Measurements from ENCODE around the gene NHEJ1. TPM values are rescaled to one million over a fixed set of nuclear protein-coding genes. Genes with fewer than 3 reads are reported as not detected.

NHEJ1 gene
- total RNA-seq, 1 experiment from 2014 or later = 16.7 TPM

GRCh38 chr2:219025637-219026585, 134.7 kb downstream of the NHEJ1 start:
- no peak for DNase-seq
- BruUV-seq (replicated peaks) = no TSS peak
- no peaks in the 10 kb centered on the region for H3K27me3 ChIP-seq (ENCODE audit: low read length)
- H3K36me3 ChIP-seq (ENCODE audit: low read depth, low read length) = no peaks in the 10 kb centered on the region
- ChIA-PET POLR2A (ENCODE audit: unreplicated experiment) (no interaction called here), CTCF (interaction anchor here (0.5 kb wide), 1 partner anchor 24 kb away, joined by 3 read pairs; no protein-coding TSS in a partner anchor)
- H3K4me3 ChIP-seq (ENCODE audit: low read length) = no peak overlapping the region
- intact Hi-C loops (cut with micrococcal nuclease) = loop anchor here (5.0 kb wide), 1 partner anchor 36 kb away; the partner anchor contains the start of gene IHH
- H3K4me1 ChIP-seq (ENCODE audit: insufficient read depth, low read length) = no peaks in the 10 kb centered on the region
- no peak overlapping the region for H3K27ac ChIP-seq (ENCODE audit: low read length)
- no peaks in the 10 kb centered on the region for H3K9me2 ChIP-seq (replicated peaks; ENCODE audit: low read length)
- H3K4me2 ChIP-seq (ENCODE audit: low read length) = no peak overlapping the region
- TF ChIP-seq EZH2 (IDR thresholded peaks at IDR 0.05; ENCODE audit: low read length, unreplicated experiment) (no peak), CTCF (conservative IDR thresholded peaks at IDR 0.05; ENCODE audit: low read depth, low read length) (no peak), EZH2phosphoT487 (IDR thresholded peaks at IDR 0.05; ENCODE audit: borderline replicate concordance, low read length) (no peak)
- H2AFZ ChIP-seq (ENCODE audit: low read length) = no peak overlapping the region
- H3K79me2 ChIP-seq (ENCODE audit: low read length) = no peaks in the 10 kb centered on the region
- ATAC-seq = no peak
- H3F3A ChIP-seq (ENCODE audit: low read length, unreplicated experiment) = no peaks in the 10 kb centered on the region
- H3K9me3 ChIP-seq (ENCODE audit: low read length) = no peaks in the 10 kb centered on the region
- H3K9ac ChIP-seq (ENCODE audit: low read length) = no peak overlapping the region
- no peaks in the 10 kb centered on the region for H4K20me1 ChIP-seq (ENCODE audit: low read length)

Small RNA genes within 50 kb of the gene (microRNA-seq; reads per million reads assigned to microRNA genes)
- gene MIR3131 (ENCODE audit: unreplicated experiment) = 1.0 reads per million

Other genes starting within 250 kb of the NHEJ1 start
- gene CDK5R2, start 201.1 kb downstream of the NHEJ1 start, total RNA-seq (2014; rRNA removed) = 0.11 and 0.35 TPM in 2 replicates
- 0.07 TPM in 1 of 2 replicates, not detected in the other for gene FEV, start 175.6 kb downstream of the NHEJ1 start, total RNA-seq (2014; rRNA removed)
- gene CRYBA2, start 167.4 kb downstream of the NHEJ1 start, total RNA-seq (2014; rRNA removed) = 6.4 and 13.5 TPM in 2 replicates
- 0.17 and 0.18 TPM in 2 replicates for gene CFAP65, start 119.3 kb downstream of the NHEJ1 start, total RNA-seq (2014; rRNA removed)
- gene IHH, start 99.9 kb downstream of the NHEJ1 start, total RNA-seq (2014; rRNA removed) = 0.07 TPM in 1 of 2 replicates, not detected in the other
- 1.4 and 1.7 TPM in 2 replicates for gene SLC23A3, start 9.2 kb upstream of the NHEJ1 start, total RNA-seq (2014; rRNA removed)
- 38.2 and 44.0 TPM in 2 replicates for gene CNPPD1, start 16.1 kb upstream of the NHEJ1 start, total RNA-seq (2014; rRNA removed)
- 61.0 and 87.2 TPM in 2 replicates for gene RETREG2, start 17.5 kb upstream of the NHEJ1 start, total RNA-seq (2014; rRNA removed)
- gene ZFAND2B, start 46.0 kb upstream of the NHEJ1 start, total RNA-seq (2014; rRNA removed) = 47.5 and 49.5 TPM in 2 replicates
- 21.1 and 23.9 TPM in 2 replicates for gene ABCB6, start 58.1 kb upstream of the NHEJ1 start, total RNA-seq (2014; rRNA removed)
- gene ATG9A, start 68.8 kb upstream of the NHEJ1 start, total RNA-seq (2014; rRNA removed) = 59.6 and 77.2 TPM in 2 replicates
- gene ANKZF1, start 69.0 kb upstream of the NHEJ1 start, total RNA-seq (2014; rRNA removed) = 67.9 and 78.5 TPM in 2 replicates
- gene GLB1L, start 84.6 kb upstream of the NHEJ1 start, total RNA-seq (2014; rRNA removed) = 6.0 and 6.1 TPM in 2 replicates
- 13.8 and 16.3 TPM in 2 replicates for gene STK16, start 84.7 kb upstream of the NHEJ1 start, total RNA-seq (2014; rRNA removed)
- not detected in 2 replicates for gene TUBA4B, start 92.4 kb upstream of the NHEJ1 start, total RNA-seq (2014; rRNA removed)
- gene TUBA4A, start 93.1 kb upstream of the NHEJ1 start, total RNA-seq (2014; rRNA removed) = 75.4 and 87.9 TPM in 2 replicates
- gene DNAJB2, start 118.6 kb upstream of the NHEJ1 start, total RNA-seq (2014; rRNA removed) = 62.3 and 98.4 TPM in 2 replicates
- 0.07 TPM in 1 of 2 replicates, not detected in the other for gene PTPRN, start 148.6 kb upstream of the NHEJ1 start, total RNA-seq (2014; rRNA removed)
- gene RESP18, start 171.9 kb upstream of the NHEJ1 start, total RNA-seq (2014; rRNA removed) = not detected in 2 replicates
- 86.2 and 114 TPM in 2 replicates for gene DNPEP, start 227.1 kb upstream of the NHEJ1 start, total RNA-seq (2014; rRNA removed)

Measured in PC-3 (cell line).